ENCODE data around the gene PRR14L. TPM values are rescaled to one million over a fixed set of nuclear protein-coding genes. Genes with fewer than 3 reads are reported as not detected.
"Not testable (repeated sequence)": the region's sequence is repeated elsewhere in the genome, so short reads cannot be mapped to it uniquely, and the experiment has no call there.

Gene PRR14L
- polyA plus RNA-seq (2012; ENCODE audit: missing spikeins) = 16.3 TPM

DNA sequence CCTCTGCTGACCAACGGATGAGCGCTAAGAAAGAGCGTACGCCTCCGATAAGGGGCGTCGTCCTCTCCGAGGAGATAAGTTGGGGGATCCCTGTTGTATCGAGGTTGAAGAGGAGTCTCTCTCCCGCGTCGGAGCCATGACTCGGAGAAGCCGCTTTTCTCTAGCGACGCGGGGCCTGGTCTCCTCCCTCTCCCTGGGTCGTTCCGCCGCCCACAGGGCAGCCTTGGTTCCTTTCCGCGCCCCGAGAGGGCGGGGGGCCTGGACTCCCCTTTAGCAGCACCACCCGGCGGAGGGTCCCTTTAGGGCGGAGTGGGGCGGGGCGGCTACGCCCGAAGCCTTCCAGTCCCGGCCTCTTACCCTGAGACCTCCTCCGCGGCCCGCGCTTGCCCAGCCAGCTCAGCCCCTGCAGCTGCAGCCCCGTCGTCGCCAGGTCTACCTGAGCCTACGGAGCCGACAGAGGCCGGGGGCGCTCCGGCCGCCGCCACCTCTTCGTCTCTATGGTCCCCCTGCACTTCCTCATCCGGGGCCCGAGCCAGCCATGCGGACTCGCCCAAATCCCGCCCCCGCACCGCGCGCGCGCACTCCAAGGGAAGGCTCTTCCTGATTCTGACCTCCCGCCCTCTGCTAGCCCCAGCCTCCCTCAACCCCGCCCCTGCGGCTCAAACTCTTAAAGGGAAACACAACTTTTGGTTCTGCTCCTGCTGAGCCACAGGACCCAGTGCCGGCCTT is at the start of gene PRR14L:
Gene PRR14L (minus strand): TSS at position 497 of the 729 bp plus-strand sequence. CDS start 11,272 bp downstream, outside the sequence.
- FAIRE-seq (peak; percentile 91), DNase-seq (ENCODE audit: insufficient read length) (peak; percentile 90)
- TF ChIP-seq POLR2AphosphoS5 (IDR thresholded peaks at IDR 0.05; ENCODE audit: low read depth, low read length) = peak; percentile 93
- peak; percentile 87 for TF ChIP-seq TAF1 (IDR thresholded peaks at IDR 0.05; ENCODE audit: borderline replicate concordance, low read depth, low read length)
- TF ChIP-seq POLR2A (IDR thresholded peaks at IDR 0.05; ENCODE audit: low read depth, low read length) = peak; percentile 96

DNA sequence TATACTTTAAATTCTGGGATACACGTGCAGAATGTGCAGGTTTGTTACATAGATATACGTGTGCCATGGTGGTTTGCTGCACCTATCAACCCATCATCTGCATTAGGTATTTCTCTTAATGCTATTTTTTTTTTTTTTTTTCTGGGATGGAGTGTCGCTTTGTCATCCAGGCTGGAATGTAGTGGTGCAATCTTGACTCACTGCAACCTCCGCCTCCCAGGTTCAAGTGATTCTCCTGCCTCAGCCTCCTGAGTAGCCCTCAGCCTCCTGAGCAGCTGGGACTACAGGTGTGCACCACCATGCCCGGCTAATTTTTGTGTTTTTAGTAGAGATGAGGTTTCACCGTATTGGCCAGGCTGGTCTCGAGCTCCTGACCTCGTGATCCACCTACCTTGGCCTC is 49.4 kb upstream of the PRR14L start:
- not testable (repeated sequence) for FAIRE-seq; DNase-seq (ENCODE audit: insufficient read length)

DNA sequence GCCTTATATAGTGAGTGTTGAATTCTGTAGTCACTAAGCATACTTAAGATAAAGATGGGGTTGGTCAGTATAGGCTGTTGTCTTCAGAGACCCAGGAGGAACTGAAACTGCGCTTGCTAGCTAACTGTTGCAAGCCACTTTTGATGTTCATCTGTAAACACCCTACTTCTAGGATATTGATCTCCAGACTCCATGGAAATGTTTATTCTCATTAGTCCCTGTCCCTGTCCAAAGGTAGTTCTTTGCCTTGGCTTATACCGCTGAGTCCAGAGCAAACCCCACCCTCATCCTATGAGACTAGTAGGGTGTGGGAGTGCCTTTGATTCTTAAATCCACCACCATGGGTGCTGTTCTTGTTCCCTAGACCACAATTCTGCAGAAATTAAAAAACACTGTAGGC is 40.3 kb upstream of the PRR14L start:
- peak; percentile 81 for FAIRE-seq
- peak; percentile 21 for DNase-seq (ENCODE audit: insufficient read length)

DNA sequence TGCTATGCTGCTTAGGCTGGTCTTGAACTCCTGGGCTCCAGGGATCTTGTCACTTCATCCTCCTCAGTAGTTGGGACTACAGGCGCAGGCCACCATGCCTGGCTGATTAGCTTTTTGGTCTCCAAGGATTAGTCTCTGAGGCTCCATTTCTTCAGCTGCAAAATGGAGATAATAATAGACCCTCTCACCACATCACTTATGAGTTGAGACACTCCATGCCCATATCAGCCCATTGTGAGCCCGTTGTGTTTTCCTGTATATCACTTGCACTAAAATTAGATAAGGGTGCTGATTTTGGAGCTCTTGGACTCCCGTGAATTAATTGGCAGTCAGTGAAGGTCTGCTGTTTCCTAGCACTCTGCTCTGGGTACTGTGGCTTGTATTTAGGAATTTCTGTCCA is 39.9 kb upstream of the PRR14L start:
- FAIRE-seq (no peak), DNase-seq (ENCODE audit: insufficient read length) (no peak)
- no peak for TF ChIP-seq TAF1 (IDR thresholded peaks at IDR 0.05; ENCODE audit: borderline replicate concordance, low read depth, low read length)
- TF ChIP-seq POLR2AphosphoS5 (IDR thresholded peaks at IDR 0.05; ENCODE audit: low read depth, low read length) = no peak

More for the DNA sequence above, 40.3 kb upstream of the PRR14L start:
- TF ChIP-seq POLR2A (IDR thresholded peaks at IDR 0.05; ENCODE audit: low read depth, low read length) (no peak), TAF1 (IDR thresholded peaks at IDR 0.05; ENCODE audit: borderline replicate concordance, low read depth, low read length) (no peak), POLR2AphosphoS5 (IDR thresholded peaks at IDR 0.05; ENCODE audit: low read depth, low read length) (no peak)

DNA sequence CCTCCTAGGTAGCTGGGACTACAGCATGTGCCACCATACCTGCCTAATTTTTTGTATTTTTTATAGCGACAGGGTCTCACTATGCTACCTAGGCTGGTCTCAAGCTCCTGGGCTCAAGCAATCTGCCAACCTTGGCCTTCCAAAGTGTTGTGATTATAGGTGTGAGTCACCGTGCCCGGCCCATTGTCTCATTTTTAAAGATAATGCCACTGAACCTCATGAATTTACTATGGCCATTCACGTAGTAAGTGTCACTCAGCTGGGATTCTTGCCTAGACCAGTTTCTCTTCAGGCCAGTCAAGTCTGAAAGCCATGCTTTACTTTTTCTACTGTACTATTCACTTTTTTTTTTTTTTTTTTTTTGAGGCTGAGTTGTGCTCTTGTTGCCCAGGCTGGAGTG is 26.3 kb upstream of the PRR14L start:
- TF ChIP-seq TAF1 (IDR thresholded peaks at IDR 0.05; ENCODE audit: borderline replicate concordance, low read depth, low read length) (no peak), POLR2A (IDR thresholded peaks at IDR 0.05; ENCODE audit: low read depth, low read length) (no peak), POLR2AphosphoS5 (IDR thresholded peaks at IDR 0.05; ENCODE audit: low read depth, low read length) (no peak)
- FAIRE-seq (no peak), DNase-seq (ENCODE audit: insufficient read length) (no peak)

DNA sequence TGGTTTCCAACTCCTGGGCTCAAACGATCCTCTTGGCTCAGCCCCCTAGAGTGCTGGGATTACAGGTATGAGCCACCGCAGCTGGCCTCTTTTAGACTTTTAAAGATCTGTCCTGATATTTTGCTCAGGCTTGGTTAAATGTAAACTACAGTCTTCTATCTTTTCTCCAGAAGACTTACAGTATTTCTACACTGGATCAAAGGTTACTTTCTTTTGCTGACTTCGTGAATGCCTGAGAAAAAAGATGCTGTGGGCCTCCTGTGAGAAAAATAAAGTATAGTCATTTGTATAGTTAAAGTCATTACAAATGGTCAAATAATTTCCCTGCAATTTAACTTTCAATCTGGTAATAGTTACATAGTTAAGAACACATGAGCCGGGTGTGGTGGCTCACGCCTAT is 23.5 kb upstream of the PRR14L start:
- no peak for FAIRE-seq
- TF ChIP-seq TAF1 (IDR thresholded peaks at IDR 0.05; ENCODE audit: borderline replicate concordance, low read depth, low read length) (no peak), POLR2AphosphoS5 (IDR thresholded peaks at IDR 0.05; ENCODE audit: low read depth, low read length) (no peak), POLR2A (IDR thresholded peaks at IDR 0.05; ENCODE audit: low read depth, low read length) (no peak)

DNA sequence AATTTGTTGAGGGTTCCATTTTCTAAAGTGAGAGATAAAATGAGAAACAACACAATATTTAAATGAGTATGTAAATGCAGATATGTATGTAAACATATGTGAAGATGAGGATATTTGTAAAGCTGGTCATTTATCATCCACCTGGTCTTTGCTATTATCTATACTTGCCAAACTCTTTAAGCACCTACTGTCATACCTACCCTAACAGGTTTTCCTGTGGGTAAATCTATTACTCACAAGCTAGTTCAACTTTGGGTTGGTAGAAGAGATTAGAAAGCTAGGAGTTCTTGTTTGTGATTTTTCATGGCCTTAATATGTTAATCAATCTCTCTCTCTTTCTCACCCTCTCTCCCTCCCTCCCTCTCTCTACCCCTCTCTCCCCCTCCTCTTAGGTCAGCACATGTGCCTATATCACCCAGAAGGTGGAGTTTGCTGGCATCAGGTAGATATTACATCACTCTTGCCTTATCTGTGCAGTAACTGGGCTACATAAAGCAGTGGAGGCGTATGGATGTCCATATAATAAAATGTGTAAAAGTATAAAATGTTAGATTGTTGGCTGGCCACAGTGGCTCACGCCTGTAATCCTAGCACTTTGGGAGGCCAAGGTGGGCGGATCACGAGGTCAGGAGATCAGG is 18.6 kb upstream of the PRR14L start:
- TF ChIP-seq POLR2A (IDR thresholded peaks at IDR 0.05; ENCODE audit: low read depth, low read length) (no peak), TAF1 (IDR thresholded peaks at IDR 0.05; ENCODE audit: borderline replicate concordance, low read depth, low read length) (no peak), POLR2AphosphoS5 (IDR thresholded peaks at IDR 0.05; ENCODE audit: low read depth, low read length) (no peak)
- DNase-seq (ENCODE audit: insufficient read length) (no peak), FAIRE-seq (peak; percentile 48)

More for the DNA sequence above, 23.5 kb upstream of the PRR14L start:
- no peak for DNase-seq (ENCODE audit: insufficient read length)

DNA sequence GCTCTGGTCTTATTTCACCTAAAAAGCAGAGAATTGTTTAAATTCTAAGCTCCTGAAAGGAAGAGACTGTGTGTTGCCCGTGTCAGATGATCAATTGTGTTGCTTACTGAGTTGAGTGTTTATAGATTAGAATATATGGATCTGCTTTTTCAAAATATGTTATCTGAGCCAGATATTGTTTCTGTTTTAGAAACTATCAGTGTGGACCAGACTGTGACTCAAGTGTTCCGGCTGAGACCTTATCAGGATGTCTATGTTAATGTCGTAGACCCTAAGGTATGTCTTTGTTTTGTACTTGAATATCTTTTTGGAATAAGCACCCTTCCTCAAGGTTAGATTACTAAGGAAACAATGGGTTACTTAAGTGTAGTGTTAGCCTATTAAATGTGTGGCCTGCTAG is 14.9 kb upstream of the PRR14L start:
- DNase-seq (ENCODE audit: insufficient read length) (no peak), FAIRE-seq (no peak)
- TF ChIP-seq POLR2A (IDR thresholded peaks at IDR 0.05; ENCODE audit: low read depth, low read length) = no peak
- TF ChIP-seq TAF1 (IDR thresholded peaks at IDR 0.05; ENCODE audit: borderline replicate concordance, low read depth, low read length) = no peak
- no peak for TF ChIP-seq POLR2AphosphoS5 (IDR thresholded peaks at IDR 0.05; ENCODE audit: low read depth, low read length)

DNA sequence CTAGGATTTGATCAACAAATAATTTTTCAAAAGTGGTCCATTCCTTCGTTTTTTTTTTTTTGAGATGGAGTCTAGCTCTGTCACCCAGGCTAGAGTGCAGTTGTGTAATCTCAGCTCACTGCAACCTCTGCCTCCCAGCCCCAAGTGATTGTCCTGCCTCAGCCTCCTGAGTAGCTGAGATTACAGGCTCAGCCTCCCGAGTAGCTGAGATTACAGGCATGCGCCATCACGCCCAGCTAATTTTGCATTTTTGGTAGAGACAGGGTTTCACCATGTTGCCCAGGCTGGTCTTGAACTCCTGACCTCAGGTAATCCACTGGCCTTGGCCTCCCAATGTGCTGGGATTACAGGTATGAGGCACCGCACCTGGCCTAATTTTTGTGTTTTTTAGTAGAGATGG is 8.9 kb upstream of the PRR14L start:
- not testable (repeated sequence) for DNase-seq (ENCODE audit: insufficient read length); FAIRE-seq

DNA sequence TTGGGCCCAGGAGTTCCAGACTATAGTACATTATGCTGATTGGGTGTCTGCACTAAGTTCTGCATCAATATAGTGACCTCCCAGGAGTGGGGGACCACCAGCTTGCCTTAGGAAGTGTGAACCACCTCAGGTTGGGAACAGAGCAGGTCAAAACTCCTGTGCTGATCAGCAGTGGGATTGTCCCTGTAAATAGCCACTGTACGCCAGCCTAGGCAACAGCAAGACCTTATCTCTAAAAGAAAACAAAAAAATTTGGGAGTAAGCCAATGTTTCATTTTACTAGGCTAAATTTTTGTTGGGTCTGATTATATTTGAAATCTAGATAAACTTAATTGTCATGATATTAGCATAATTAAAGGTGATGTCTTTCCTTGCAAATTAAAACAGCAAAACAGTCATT is 7.3 kb upstream of the PRR14L start:
- TF ChIP-seq POLR2AphosphoS5 (IDR thresholded peaks at IDR 0.05; ENCODE audit: low read depth, low read length) (no peak), TAF1 (IDR thresholded peaks at IDR 0.05; ENCODE audit: borderline replicate concordance, low read depth, low read length) (no peak), POLR2A (IDR thresholded peaks at IDR 0.05; ENCODE audit: low read depth, low read length) (no peak)
- no peak for FAIRE-seq
- no peak for DNase-seq (ENCODE audit: insufficient read length)

DNA sequence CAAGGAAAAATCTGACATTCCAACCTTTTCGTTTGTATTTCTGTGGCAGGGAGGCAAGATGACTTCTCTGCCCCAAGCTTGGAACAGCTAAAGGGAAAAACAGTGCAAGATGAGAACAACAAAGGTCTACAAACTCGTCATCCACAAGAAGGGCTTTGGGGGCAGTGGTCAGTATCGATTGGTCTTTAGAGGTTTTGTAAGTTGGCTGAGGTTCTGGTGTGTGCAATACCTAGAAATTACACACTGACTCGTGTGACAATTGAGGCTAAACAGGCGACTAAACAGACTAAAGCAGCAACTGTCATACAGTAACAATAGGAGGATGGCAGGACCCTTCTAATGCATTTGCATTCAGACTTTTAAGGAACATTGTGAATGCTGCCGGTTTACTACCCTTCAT is 4.9 kb upstream of the PRR14L start:
- TF ChIP-seq POLR2A (IDR thresholded peaks at IDR 0.05; ENCODE audit: low read depth, low read length) (no peak), TAF1 (IDR thresholded peaks at IDR 0.05; ENCODE audit: borderline replicate concordance, low read depth, low read length) (no peak), POLR2AphosphoS5 (IDR thresholded peaks at IDR 0.05; ENCODE audit: low read depth, low read length) (no peak)
- DNase-seq (ENCODE audit: insufficient read length) (no peak), FAIRE-seq (no peak)
